Adrenal gland (tissue), 5 donors: ENCODE results near the gene CDK6.

Source experiments
- CTCF ChIP-seq, 6 experiments: fragments of 450-650 bp in 4 of 6; fragments of 200-600 bp in 2 of 6; sonication (generic) in 1 of 6; IDR thresholded peaks; 1 replicate in 5 of 6; 2 replicates in 1 of 6; pipeline versions ENCODE4 v1.5.1 to v1.8.0; 2016 to 2021; ENCODE audit warnings: antibody characterized with exemption in 6 of 6, mild to moderate bottlenecking in 2 of 6, moderate library complexity in 1 of 6
- POLR2A ChIP-seq, 2 donors: fragments of 450-650 bp; IDR thresholded peaks; one replicate each; pipeline ENCODE4 v1.6.1; 2017; ENCODE audit warnings: antibody characterized with exemption in 2 of 2, mild to moderate bottlenecking in 2 of 2, moderate library complexity in 1 of 2
- donor health status: DM: no; HTN: no; CAD: no.

- no peak for TF ChIP-seq CTCF (IDR thresholded peaks at IDR 0.05)
- no peak for TF ChIP-seq POLR2A (IDR thresholded peaks at IDR 0.05)
These were observed 27.7 kb downstream of the CDK6 start for GRCh38 chr7:92808635-92809034.
